Stomach (tissue), 9 donors: Measurements from ENCODE around the gene JOSD1. TPM values are rescaled to one million over a fixed set of nuclear protein-coding genes. Genes with fewer than 3 reads are reported as not detected.

ENCODE experiments used
- DNase-seq, 2 donors: peaks; one replicate each; pipeline versions ENCODE4 v3.0.0 to v3.0.0-alpha.2; 2013 to 2019
- H3K27ac ChIP-seq, 5 donors: fragments of 200-600 bp in 4 of 5; sonication (generic) in 4 of 5; one replicate each; pipeline ENCODE4 v1.5.1; 2013 to 2019; ENCODE audit warnings: mild to moderate bottlenecking in 1 of 5, moderate library complexity in 1 of 5
- H3K27me3 ChIP-seq, 3 donors: fragments of 200-600 bp; sonication (generic); one replicate each; pipeline ENCODE4 v1.5.1; 2017 to 2019; ENCODE audit warnings: mixed run types in 1 of 3
- H3K36me3 ChIP-seq, 4 donors: fragments of 200-600 bp; sonication (generic); 1 replicate in 3 of 4; 2 replicates in 1 of 4; pipeline ENCODE4 v1.5.1; 2016 to 2019
- H3K4me1 ChIP-seq, 4 donors: fragments of 200-600 bp; sonication (generic); one replicate each; pipeline ENCODE4 v1.5.1; 2016 to 2019
- H3K4me3 ChIP-seq, 4 donors: fragments of 200-600 bp; sonication (generic) in 3 of 4; one replicate each; pipeline ENCODE4 v1.5.1; 2016 to 2019; ENCODE audit warnings: mild to moderate bottlenecking in 1 of 4
- H3K9me3 ChIP-seq, 4 donors: fragments of 200-600 bp; sonication (generic); one replicate each; pipeline ENCODE4 v1.5.1; 2016 to 2019
- EP300 ChIP-seq: sonication (generic); formaldehyde crosslinking; IDR thresholded peaks from one replicate; pipeline ENCODE4 v1.6.1; 2017; ENCODE audit warnings: antibody characterized with exemption
- POLR2A ChIP-seq, 4 donors: fragments of 450-650 bp; IDR thresholded peaks; one replicate each; pipeline ENCODE4 v1.6.1; 2016; ENCODE audit warnings: antibody characterized with exemption in 4 of 4, control low read depth in 2 of 4, mild to moderate bottlenecking in 1 of 4, moderate library complexity in 1 of 4
- POLR2AphosphoS5 ChIP-seq, 3 donors: sonication (generic); formaldehyde crosslinking; IDR thresholded peaks; one replicate each; pipeline ENCODE4 v1.6.1; 2016; ENCODE audit warnings: antibody characterized with exemption in 3 of 3
- WGBS, 5 donors: extraction: QIAGEN DNeasy Blood & Tissue Kit in 3 of 5; methylation state at CpG; one replicate each; pipeline versions ENCODE4 v1.1.5 to v1.1.7; 2013 to 2018; 5-methylcytosine and 5-hydroxymethylcytosine counted together
- intact Hi-C: fragments of 100-400 bp; cut with DNase I; formaldehyde crosslinking; loops from one replicate; pipeline ENCODE4 v1.15.1; 2023; ENCODE audit warnings: low total_unique reads
- polyA plus RNA-seq, 3 donors: library from polyadenylated mRNA; stranded (reverse); fragments of 200-250 nt; gene quantifications; one replicate each; pipeline ENCODE4 v1.2.3, GENCODE V29; 2013
- total RNA-seq, 5 donors: library from RNA; depleted of rRNA; stranded (reverse); fragments of >200 nt; gene quantifications; one replicate each; pipeline versions ENCODE4 v1.1.0 to v1.2.3, GENCODE V29; 2014 to 2016
- TF ChIP-seq, protein P1 (sequence below), 7 experiments: fragments of 450-650 bp in 4 of 7; fragments of 200-600 bp in 3 of 7; sonication (generic) in 3 of 7; IDR thresholded peaks; one replicate each; pipeline ENCODE4 v1.5.1; 2016 to 2019; ENCODE audit warnings: antibody characterized with exemption in 7 of 7, control low read depth in 2 of 7, mild to moderate bottlenecking in 1 of 7
- donor health status: healthy with polysubstance abuse.
- donor health status: Bipolar disorder and iron deficiency.
- donor health status: healthy.

The JOSD1 gene
- total and polyA plus RNA-seq, 8 donors = 17.9 to 66.1 (median 35.7) TPM

DNA sequence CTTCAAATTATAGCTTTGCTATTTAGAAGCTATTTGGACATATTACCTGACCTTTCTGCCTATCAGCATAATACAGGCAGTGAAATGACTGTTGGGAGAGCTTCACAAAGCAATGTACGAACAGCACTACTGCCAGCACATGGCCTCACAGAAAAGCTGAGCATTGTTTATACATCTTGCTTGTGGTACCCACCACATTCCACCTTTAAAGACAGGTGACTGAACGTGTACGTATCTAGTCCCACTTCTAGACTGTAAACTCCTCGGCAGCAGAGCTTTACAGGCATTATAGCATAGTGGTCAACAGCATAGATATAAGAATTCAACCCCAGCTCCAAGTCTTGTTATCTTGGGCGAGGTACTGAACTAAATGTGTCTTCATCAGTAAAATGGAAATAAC is 1.6 kb downstream of the JOSD1 start:
- H3K27me3 ChIP-seq = no peaks in the 10 kb centered on the region
- peak overlapping the region; percentile 87 to 99 (median 98) for H3K27ac ChIP-seq
- peak overlapping the region; percentile 59 to 85 (median 70) for H3K4me3 ChIP-seq
- peak in 1 of 2 donors; percentile 30 for DNase-seq
- TF ChIP-seq POLR2AphosphoS5 (IDR thresholded peaks at IDR 0.05) (no peak), POLR2A (IDR thresholded peaks at IDR 0.05) (no peak), EP300 (no peak)
- TF ChIP-seq, protein P1, sequence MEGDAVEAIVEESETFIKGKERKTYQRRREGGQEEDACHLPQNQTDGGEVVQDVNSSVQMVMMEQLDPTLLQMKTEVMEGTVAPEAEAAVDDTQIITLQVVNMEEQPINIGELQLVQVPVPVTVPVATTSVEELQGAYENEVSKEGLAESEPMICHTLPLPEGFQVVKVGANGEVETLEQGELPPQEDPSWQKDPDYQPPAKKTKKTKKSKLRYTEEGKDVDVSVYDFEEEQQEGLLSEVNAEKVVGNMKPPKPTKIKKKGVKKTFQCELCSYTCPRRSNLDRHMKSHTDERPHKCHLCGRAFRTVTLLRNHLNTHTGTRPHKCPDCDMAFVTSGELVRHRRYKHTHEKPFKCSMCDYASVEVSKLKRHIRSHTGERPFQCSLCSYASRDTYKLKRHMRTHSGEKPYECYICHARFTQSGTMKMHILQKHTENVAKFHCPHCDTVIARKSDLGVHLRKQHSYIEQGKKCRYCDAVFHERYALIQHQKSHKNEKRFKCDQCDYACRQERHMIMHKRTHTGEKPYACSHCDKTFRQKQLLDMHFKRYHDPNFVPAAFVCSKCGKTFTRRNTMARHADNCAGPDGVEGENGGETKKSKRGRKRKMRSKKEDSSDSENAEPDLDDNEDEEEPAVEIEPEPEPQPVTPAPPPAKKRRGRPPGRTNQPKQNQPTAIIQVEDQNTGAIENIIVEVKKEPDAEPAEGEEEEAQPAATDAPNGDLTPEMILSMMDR (IDR thresholded peaks at IDR 0.05) = no peak
- no peaks in the 10 kb centered on the region for H3K9me3 ChIP-seq
- intact Hi-C loops = no loop called here
- H3K36me3 ChIP-seq = peaks cover 0 to 7% (median 5%) of the 10 kb centered on the region in 4 donors
- 17 to 34% (median 21%) methylated on average over 5 of the region's 5 CpGs for WGBS, 5 donors
- peaks cover 54 to 68% (median 62%) of the 10 kb centered on the region in 4 donors for H3K4me1 ChIP-seq

DNA sequence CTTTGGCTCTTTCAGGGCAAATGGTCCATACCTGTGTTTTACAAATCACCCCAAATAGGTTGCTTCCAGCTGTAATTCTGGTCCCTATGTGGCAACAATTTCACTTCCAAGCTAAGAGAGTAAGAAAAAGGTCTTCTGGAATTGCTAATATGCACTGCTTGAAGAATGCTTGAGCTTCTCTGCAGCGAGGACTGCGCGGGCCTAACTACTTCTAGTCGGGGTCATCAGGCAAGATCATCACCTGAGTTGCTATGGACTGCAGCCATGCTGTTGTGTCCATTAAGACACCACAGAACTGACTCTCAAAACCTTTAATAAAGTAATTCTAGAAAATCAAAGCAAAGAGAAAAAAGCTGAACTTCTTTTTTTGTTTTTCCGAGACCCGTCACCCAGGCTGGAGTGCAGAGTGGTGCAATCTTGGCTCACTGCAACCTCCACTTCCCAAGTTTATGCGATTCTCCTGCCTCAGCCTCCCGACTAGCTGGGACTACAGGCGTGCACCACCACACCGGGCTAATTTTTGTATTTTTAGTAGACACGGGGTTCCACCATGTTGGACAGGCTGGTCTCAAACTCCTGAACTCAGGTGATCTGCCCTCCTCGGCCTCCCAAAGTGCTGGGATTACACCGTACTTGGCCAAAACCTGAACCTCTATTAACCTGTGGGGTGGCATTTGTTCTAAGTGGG is 2.2 kb downstream of the JOSD1 start:
- H3K4me1 ChIP-seq = peaks cover 54 to 73% (median 65%) of the 10 kb centered on the region in 4 donors
- 80 to 85% (median 83%) methylated on average over 13 of the region's 13 CpGs for WGBS, 5 donors
- intact Hi-C loops = no loop called here
- DNase-seq = no peak
- H3K36me3 ChIP-seq = peaks cover 0 to 10% (median 9%) of the 10 kb centered on the region in 4 donors
- no peaks in the 10 kb centered on the region for H3K9me3 ChIP-seq
- H3K4me3 ChIP-seq = peak overlapping the region in 3 of 4 donors; percentile 59 to 85 (median 66)
- H3K27ac ChIP-seq = peak overlapping the region; percentile 87 to 99 (median 98)
- H3K27me3 ChIP-seq = no peaks in the 10 kb centered on the region
- TF ChIP-seq POLR2AphosphoS5 (IDR thresholded peaks at IDR 0.05) (no peak), POLR2A (IDR thresholded peaks at IDR 0.05) (no peak)
- TF ChIP-seq, protein P1 (IDR thresholded peaks at IDR 0.05) = no peak

DNA sequence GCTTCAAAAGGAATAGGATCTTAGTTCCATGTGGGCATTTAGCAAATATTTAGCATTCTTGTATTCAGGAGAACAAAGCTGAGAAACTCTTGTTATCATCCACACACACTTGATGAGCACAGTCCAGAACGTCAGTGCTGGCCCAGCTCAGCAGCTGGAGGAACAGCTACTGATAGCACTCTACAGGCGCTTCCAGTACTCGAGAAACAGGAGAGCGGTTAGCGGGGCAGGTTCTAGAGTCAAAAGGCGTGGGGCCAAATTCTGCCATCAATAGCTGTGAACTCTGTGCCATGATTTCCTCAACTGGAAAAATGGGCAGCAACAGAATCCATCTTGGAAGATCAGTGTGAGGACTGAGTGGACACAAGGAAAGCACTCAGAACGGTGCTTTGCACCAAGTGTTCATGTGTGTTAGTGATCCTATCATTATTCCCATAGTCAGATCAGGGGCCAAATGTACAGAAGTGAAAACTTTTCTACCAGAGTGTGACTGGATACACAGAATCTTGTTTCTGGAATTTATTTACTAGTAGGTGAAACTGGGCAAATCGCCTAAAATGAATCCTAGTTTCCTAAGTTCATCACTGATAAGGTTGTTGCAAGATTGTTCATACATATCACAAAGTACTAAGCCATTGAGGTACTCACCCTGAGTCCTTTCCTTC is 3.2 kb downstream of the JOSD1 start:
- Histone ChIP-seq H3K4me1 (peaks cover 54 to 78% (median 67%) of the 10 kb centered on the region in 4 donors), H3K9me3 (no peaks in the 10 kb centered on the region), H3K4me3 (peak overlapping the region in 2 of 4 donors; percentile 59 to 66), H3K36me3 (peaks cover 0 to 18% (median 14%) of the 10 kb centered on the region in 4 donors), H3K27me3 (no peaks in the 10 kb centered on the region), H3K27ac (peak overlapping the region; percentile 62 to 99 (median 98))
- peak; percentile 38 to 52 for DNase-seq
- 28 to 42% (median 34%) methylated on average over 8 of the region's 8 CpGs for WGBS, 5 donors
- TF ChIP-seq EP300 (no peak), POLR2A (IDR thresholded peaks at IDR 0.05) (no peak), POLR2AphosphoS5 (IDR thresholded peaks at IDR 0.05) (no peak)
- TF ChIP-seq, protein P1 (IDR thresholded peaks at IDR 0.05) = no peak
- intact Hi-C loops = no loop called here

DNA sequence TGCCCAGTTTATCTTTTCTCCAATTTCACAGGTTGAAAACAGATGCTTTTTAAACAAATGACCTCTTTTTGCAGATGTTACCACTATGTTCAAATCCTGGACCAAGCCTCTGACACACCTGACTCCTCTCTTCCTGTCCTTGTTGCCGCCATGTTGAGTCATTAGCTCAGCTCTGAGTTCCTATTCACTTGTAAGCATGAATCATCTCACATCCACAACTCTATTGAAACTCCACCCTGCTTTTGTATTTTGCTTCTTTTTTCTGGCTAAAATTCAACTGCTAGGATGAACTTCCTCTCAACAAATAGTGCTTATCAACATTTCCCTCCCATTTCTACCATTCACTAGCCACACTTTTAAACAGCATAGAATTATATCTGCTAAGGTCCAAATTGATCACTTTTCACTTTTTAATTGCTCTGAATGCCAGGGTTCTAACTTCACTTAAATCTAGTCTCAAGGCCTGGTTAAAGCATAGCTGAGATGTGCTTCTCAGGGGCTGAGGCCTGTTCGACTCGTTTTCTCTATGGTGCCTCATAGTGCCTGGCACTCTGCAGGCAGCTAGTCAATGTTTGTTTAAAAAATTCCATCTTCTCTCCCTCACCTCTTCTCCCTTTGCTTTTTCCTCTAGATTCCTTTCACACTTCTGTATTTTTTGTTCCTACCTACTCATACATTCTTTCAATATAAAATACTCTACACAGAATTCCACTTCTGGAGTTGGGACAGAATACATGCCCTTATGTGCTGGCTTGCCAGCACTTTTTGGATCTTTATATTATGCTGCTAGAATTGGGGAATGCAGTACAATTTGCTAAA is 3.9 kb downstream of the JOSD1 start:
- peak in 2 of 3 donors; percentile 24 to 69 for TF ChIP-seq POLR2AphosphoS5 (IDR thresholded peaks at IDR 0.05)
- TF ChIP-seq, protein P1 (IDR thresholded peaks at IDR 0.05) = no peak
- TF ChIP-seq EP300 = no peak
- peak; percentile 70 to 83 for DNase-seq
- peaks cover 52 to 76% (median 67%) of the 10 kb centered on the region in 4 donors for H3K4me1 ChIP-seq
- WGBS, 5 donors = 18 to 30% (median 23%) methylated on average over 3 of the region's 3 CpGs
- intact Hi-C loops = no loop called here
- H3K9me3 ChIP-seq = no peaks in the 10 kb centered on the region
- peak overlapping the region; percentile 85 to 99 (median 98) for H3K27ac ChIP-seq
- H3K4me3 ChIP-seq = peak overlapping the region in 2 of 4 donors; percentile 59 to 66
- H3K27me3 ChIP-seq = no peaks in the 10 kb centered on the region
- peaks cover 0 to 25% (median 20%) of the 10 kb centered on the region in 4 donors for H3K36me3 ChIP-seq
